Right atrium auricular region (tissue), 2 donors: ENCODE measurements around the gene MZB1. TPM values are rescaled to one million over a fixed set of nuclear protein-coding genes. Genes with fewer than 3 reads are reported as not detected.
A peak's percentile ranks its signal among the peaks of the same experiment; 100 is the strongest.

Experiments used
- DNase-seq: peaks from one replicate; pipeline ENCODE4 v3.0.0-alpha.2; 2019; ENCODE audit warnings: low spot score
- H3K27ac ChIP-seq, 2 donors: fragments of 200-600 bp; sonication (generic); 1 replicate in 1 of 2; 2 replicates in 1 of 2; pipeline ENCODE4 v1.5.1; 2016 to 2019
- H3K27me3 ChIP-seq, 2 donors: fragments of 200-600 bp; sonication (generic); one replicate each; pipeline versions ENCODE4 v1.5.1 to v1.6.0; 2017 to 2019
- H3K36me3 ChIP-seq: fragments of 200-600 bp; sonication (generic); one replicate; pipeline ENCODE4 v1.5.1; 2016
- H3K4me1 ChIP-seq, 2 donors: fragments of 200-600 bp; sonication (generic); one replicate each; pipeline versions ENCODE4 v1.5.1 to v1.6.0; 2017 to 2019
- H3K4me3 ChIP-seq, 2 donors: fragments of 200-600 bp; sonication (generic); 1 replicate in 1 of 2; 2 replicates in 1 of 2; pipeline ENCODE4 v1.5.1; 2017 to 2019; ENCODE audit warnings: mild to moderate bottlenecking in 1 of 2, moderate library complexity in 1 of 2
- H3K9me3 ChIP-seq, 2 donors: fragments of 200-600 bp; sonication (generic); one replicate each; pipeline ENCODE4 v1.5.1; 2019
- CTCF ChIP-seq, 2 donors: fragments of 200-600 bp; sonication (generic); IDR thresholded peaks; one replicate each; pipeline ENCODE4 v1.5.1; 2019; ENCODE audit warnings: antibody characterized with exemption in 2 of 2
- total RNA-seq, 2 donors: library from RNA; depleted of rRNA; stranded (reverse); fragments of >200 nt; gene quantifications; one replicate each; pipeline ENCODE4 v1.1.0, GENCODE V29; 2016

The MZB1 gene
- 1 to 10 TPM in 1 of 2 donors, under 1 TPM in 1; 0.70 to 1.3 TPM for total RNA-seq

- Histone ChIP-seq H3K36me3 (no peaks in the 10 kb centered on the region), H3K4me3 (no peak within 1 kb of the TSS), H3K27me3 (no peaks in the 10 kb centered on the region), H3K4me1 (peaks cover 0 to 78% of the 10 kb centered on the region in 2 donors), H3K27ac (peak within 1 kb of the TSS; percentile 93 to 96), H3K9me3 (no peaks in the 10 kb centered on the region)
- TF ChIP-seq CTCF (IDR thresholded peaks at IDR 0.05), result no peak
- no peak for DNase-seq
Observed at GRCh38 chr5:139389701-139390638, at the start of gene MZB1. TSS of gene MZB1 (minus strand) at chr5:139389913. CDS start at chr5:139389856, 57 bp downstream.

GRCh38 chr5:139439013-139439903 is 49.5 kb upstream of the MZB1 start, which contains the start of gene DNAJC18:
TSS of gene DNAJC18 (minus strand) at chr5:139439525. CDS start at chr5:139439445, 80 bp downstream.
- Histone ChIP-seq H3K9me3 (no peaks in the 10 kb centered on the region), H3K36me3 (peaks cover 9% of the 10 kb centered on the region), H3K27me3 (no peaks in the 10 kb centered on the region), H3K27ac (peak within 1 kb of the TSS; percentile 96 to 97), H3K4me1 (peaks cover 0 to 13% of the 10 kb centered on the region in 2 donors), H3K4me3 (peak within 1 kb of the TSS; percentile 76 to 87)
- no peak for TF ChIP-seq CTCF (IDR thresholded peaks at IDR 0.05)
- DNase-seq, result peak; percentile 94

- Histone ChIP-seq H3K27ac (peak overlapping the region; percentile 96 to 97), H3K9me3 (no peaks in the 10 kb centered on the region), H3K36me3 (peaks cover 15% of the 10 kb centered on the region), H3K4me3 (peak overlapping the region; percentile 76 to 87), H3K4me1 (peaks cover 0 to 13% of the 10 kb centered on the region in 2 donors), H3K27me3 (no peaks in the 10 kb centered on the region)
- no peak for DNase-seq
- no peak for TF ChIP-seq CTCF (IDR thresholded peaks at IDR 0.05)
Observed at GRCh38 chr5:139438707-139439012, 48.9 kb upstream of the MZB1 start.

- TF ChIP-seq CTCF (IDR thresholded peaks at IDR 0.05), result no peak
- DNase-seq, result no peak
- Histone ChIP-seq H3K9me3 (no peaks in the 10 kb centered on the region), H3K4me1 (peaks cover 0 to 13% of the 10 kb centered on the region in 2 donors), H3K27me3 (no peaks in the 10 kb centered on the region), H3K36me3 (peaks cover 28% of the 10 kb centered on the region), H3K4me3 (no peak overlapping the region), H3K27ac (no peak overlapping the region)
Observed at GRCh38 chr5:139435676-139436075, 46.0 kb upstream of the MZB1 start.

GRCh38 chr5:139431706-139432105 is 42.0 kb upstream of the MZB1 start:
- TF ChIP-seq CTCF (IDR thresholded peaks at IDR 0.05), result no peak
- no peaks in the 10 kb centered on the region for H3K4me1 ChIP-seq
- peaks cover 43% of the 10 kb centered on the region for H3K36me3 ChIP-seq
- H3K4me3 ChIP-seq, result no peak overlapping the region
- no peak overlapping the region for H3K27ac ChIP-seq
- no peaks in the 10 kb centered on the region for H3K27me3 ChIP-seq
- no peak for DNase-seq
- H3K9me3 ChIP-seq, result no peaks in the 10 kb centered on the region
